Measurements from ENCODE around the gene TMEM87B.
A peak's percentile ranks its signal among the peaks of the same experiment; 100 is the strongest.
"Not testable (repeated sequence)": the region's sequence is repeated elsewhere in the genome, so short reads cannot be mapped to it uniquely, and the experiment has no call there.

Gene TMEM87B

DNA sequence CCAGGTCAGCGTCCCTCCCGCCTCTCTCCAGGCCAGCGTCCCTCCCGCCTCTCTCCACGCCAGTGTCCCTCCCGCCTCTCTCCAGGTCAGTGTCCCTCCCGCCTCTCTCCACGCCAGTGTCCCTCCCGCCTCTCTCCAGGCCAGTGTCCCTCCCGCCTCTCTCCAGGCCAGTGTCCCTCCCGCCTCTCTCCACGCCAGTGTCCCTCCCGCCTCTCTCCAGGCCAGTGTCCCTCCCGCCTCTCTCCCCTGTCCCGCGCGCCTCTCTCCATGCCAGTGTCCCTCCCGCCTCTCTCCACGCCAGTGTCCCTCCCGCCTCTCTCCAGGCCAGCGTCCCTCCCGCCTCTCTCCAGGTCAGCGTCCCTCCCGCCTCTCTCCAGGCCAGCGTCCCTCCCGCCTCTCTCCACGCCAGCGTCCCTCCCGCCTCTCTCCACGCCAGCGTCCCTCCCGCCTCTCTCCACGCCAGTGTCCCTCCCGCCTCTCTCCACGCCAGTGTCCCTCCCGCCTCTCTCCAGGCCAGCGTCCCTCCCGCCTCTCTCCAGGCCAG, 84.7 kb downstream of the TMEM87B start:
- not testable (repeated sequence) for H3K23ac ChIP-seq (ENCODE audit: low read length in 2 of 2)

DNA sequence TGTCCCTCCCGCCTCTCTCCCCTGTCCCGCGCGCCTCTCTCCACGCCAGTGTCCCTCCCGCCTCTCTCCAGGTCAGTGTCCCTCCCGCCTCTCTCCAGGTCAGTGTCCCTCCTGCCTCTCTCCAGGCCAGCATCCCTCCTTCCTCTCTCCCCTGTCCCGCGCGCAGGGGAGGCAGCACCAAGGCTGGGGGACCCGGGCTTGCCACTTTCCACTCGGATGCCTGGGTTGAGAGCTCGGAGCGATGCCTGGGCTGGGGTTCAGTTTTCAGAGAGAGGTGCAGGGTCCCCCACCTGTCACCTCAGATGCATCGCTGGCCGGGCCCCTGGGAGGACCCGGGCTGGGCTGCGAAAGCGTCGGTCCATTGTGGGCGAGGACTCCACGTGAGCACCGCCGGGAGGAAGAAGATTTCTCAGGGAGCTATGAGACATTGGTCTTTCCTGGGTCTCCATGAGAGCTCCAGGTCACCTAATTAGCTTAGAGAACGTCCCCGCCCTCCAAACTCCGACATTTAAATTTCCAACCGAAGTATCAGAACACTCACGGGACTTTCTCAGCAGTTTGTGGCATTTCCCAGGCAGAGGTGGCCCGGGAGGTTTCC, 85.2 kb downstream of the TMEM87B start:
- H3K4me2 ChIP-seq (ENCODE audit: low read length, poor library complexity, severe bottlenecking), result peak overlapping the region; percentile 25
- H3K4me1 ChIP-seq (ENCODE audit: control insufficient read depth, insufficient read depth, low read depth, low read length), result peaks cover 12% of the 10 kb centered on the region
- no peaks in the 10 kb centered on the region for H3K36me3 ChIP-seq (ENCODE audit: control insufficient read depth in 1 of 2, insufficient read depth in 2 of 2, low read depth in 1 of 2, low read length in 2 of 2)
- no peaks in the 10 kb centered on the region for H3K79me1 ChIP-seq (replicated peaks; ENCODE audit: low read length, poor library complexity, severe bottlenecking)
- H2BK15ac ChIP-seq (ENCODE audit: low read depth, poor library complexity, severe bottlenecking), result no peak overlapping the region
- H3K9me3 ChIP-seq (ENCODE audit: control insufficient read depth, low read length), result no peaks in the 10 kb centered on the region
- no peak overlapping the region for H4K91ac ChIP-seq (ENCODE audit: low read length)
- no peak overlapping the region for H4K8ac ChIP-seq (ENCODE audit: low read length)
- no peak overlapping the region for H2BK12ac ChIP-seq (ENCODE audit: low read length in 2 of 2)
- H2BK5ac ChIP-seq (ENCODE audit: low read depth, low read length, poor library complexity, severe bottlenecking), result no peak overlapping the region
- H2BK120ac ChIP-seq (ENCODE audit: low read depth, low read length), result no peak overlapping the region
- H3K27me3 ChIP-seq (ENCODE audit: control insufficient read depth in 1 of 2, insufficient read depth in 1 of 2, low read length in 2 of 2), result peaks cover 0 to 6% of the 10 kb centered on the region in 2 experiments
- 7% methylated on average over 28 of the region's 30 CpGs for WGBS
- H3K27ac ChIP-seq (ENCODE audit: low read length, poor library complexity, severe bottlenecking), result no peak overlapping the region
- no peak overlapping the region for H3K23ac ChIP-seq (ENCODE audit: low read length in 2 of 2)
- peak overlapping the region in 1 of 2 experiments; percentile 70 for H3K4me3 ChIP-seq (ENCODE audit: insufficient read depth in 1 of 2, low read depth in 1 of 2, low read length in 2 of 2)
- H3K4ac ChIP-seq (ENCODE audit: low read depth in 1 of 2, low read length in 2 of 2), result no peak overlapping the region
- H2AK5ac ChIP-seq (ENCODE audit: low read length, severe bottlenecking), result no peak overlapping the region
- DNase-seq, result no peak
- H3K9ac ChIP-seq (ENCODE audit: low read length), result peak overlapping the region; percentile 18
- H3K18ac ChIP-seq (ENCODE audit: low read depth in 1 of 2, low read length in 2 of 2), result no peak overlapping the region
- H3K14ac ChIP-seq (ENCODE audit: low read length in 2 of 2), result no peak overlapping the region
- H2AFZ ChIP-seq (ENCODE audit: low read depth, low read length), result no peak overlapping the region

More for the DNA sequence above, 84.7 kb downstream of the TMEM87B start:
- H3K9me3 ChIP-seq (ENCODE audit: control insufficient read depth, low read length); H2BK120ac ChIP-seq (ENCODE audit: low read depth, low read length); H4K8ac ChIP-seq (ENCODE audit: low read length); H2BK15ac ChIP-seq (ENCODE audit: low read depth, poor library complexity, severe bottlenecking); H3K27me3 ChIP-seq (ENCODE audit: control insufficient read depth in 1 of 2, insufficient read depth in 1 of 2, low read length in 2 of 2); H2BK12ac ChIP-seq (ENCODE audit: low read length in 2 of 2); H2AFZ ChIP-seq (ENCODE audit: low read depth, low read length); H3K14ac ChIP-seq (ENCODE audit: low read length in 2 of 2); H2AK5ac ChIP-seq (ENCODE audit: low read length, severe bottlenecking); H3K4ac ChIP-seq (ENCODE audit: low read depth in 1 of 2, low read length in 2 of 2); H4K91ac ChIP-seq (ENCODE audit: low read length); H3K36me3 ChIP-seq (ENCODE audit: control insufficient read depth in 1 of 2, insufficient read depth in 2 of 2, low read depth in 1 of 2, low read length in 2 of 2); H3K79me1 ChIP-seq (replicated peaks; ENCODE audit: low read length, poor library complexity, severe bottlenecking); H3K27ac ChIP-seq (ENCODE audit: low read length, poor library complexity, severe bottlenecking); DNase-seq; H3K18ac ChIP-seq (ENCODE audit: low read depth in 1 of 2, low read length in 2 of 2); H2BK5ac ChIP-seq (ENCODE audit: low read depth, low read length, poor library complexity, severe bottlenecking): not testable (repeated sequence)
- Histone ChIP-seq H3K4me2 (ENCODE audit: low read length, poor library complexity, severe bottlenecking) (peak overlapping the region; percentile 19), H3K4me3 (ENCODE audit: insufficient read depth in 1 of 2, low read depth in 1 of 2, low read length in 2 of 2) (peak overlapping the region in 1 of 2 experiments; percentile 70), H3K9ac (ENCODE audit: low read length) (peak overlapping the region; percentile 18), H3K4me1 (ENCODE audit: control insufficient read depth, insufficient read depth, low read depth, low read length) (peaks cover 12% of the 10 kb centered on the region)
- WGBS, result under 1% methylated on average over 35 of the region's 38 CpGs

DNA sequence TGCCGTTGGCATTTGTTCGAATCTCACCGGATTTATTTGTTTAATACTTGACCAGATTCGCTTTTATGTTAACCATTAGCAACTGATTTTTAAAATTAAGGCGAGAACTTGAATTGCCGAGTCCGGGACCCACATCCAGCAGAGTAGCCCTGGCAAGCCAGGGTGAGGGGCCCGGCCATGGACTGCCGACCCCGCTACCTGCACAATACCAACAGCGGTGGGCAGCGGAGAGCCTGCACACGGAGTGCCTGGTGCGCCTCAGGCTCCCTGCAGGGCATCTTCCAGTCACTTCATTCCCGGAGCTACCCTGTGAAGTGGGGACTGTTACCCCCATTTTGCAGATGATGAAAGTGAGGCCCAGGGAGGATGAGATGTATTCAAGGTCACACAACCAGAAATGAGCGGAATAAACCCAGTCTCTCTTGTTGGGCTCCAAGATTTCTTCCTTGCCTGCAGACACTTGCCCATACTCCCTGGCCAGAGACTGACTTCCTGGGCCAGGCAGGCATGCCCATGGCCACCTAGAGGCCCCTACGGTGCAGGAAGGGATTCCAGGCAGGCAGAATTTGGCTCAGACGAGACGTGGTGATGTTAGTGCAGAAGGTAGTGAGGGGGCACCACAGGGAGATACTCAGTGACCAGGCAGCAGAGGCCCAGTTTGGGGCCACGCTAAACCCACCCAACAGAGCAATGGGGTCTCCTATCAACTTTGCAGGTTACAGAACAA, 86.0 kb downstream of the TMEM87B start:
- Histone ChIP-seq H3K9me3 (ENCODE audit: control insufficient read depth, low read length) (no peaks in the 10 kb centered on the region), H4K8ac (ENCODE audit: low read length) (no peak overlapping the region), H3K27ac (ENCODE audit: low read length, poor library complexity, severe bottlenecking) (no peak overlapping the region), H4K91ac (ENCODE audit: low read length) (no peak overlapping the region), H2BK15ac (ENCODE audit: low read depth, poor library complexity, severe bottlenecking) (no peak overlapping the region), H3K4me1 (ENCODE audit: control insufficient read depth, insufficient read depth, low read depth, low read length) (peaks cover 12% of the 10 kb centered on the region), H3K79me1 (replicated peaks; ENCODE audit: low read length, poor library complexity, severe bottlenecking) (no peaks in the 10 kb centered on the region), H3K14ac (ENCODE audit: low read length in 2 of 2) (no peak overlapping the region), H3K27me3 (ENCODE audit: control insufficient read depth in 1 of 2, insufficient read depth in 1 of 2, low read length in 2 of 2) (peaks cover 0 to 6% of the 10 kb centered on the region in 2 experiments), H2BK120ac (ENCODE audit: low read depth, low read length) (no peak overlapping the region), H2AK5ac (ENCODE audit: low read length, severe bottlenecking) (no peak overlapping the region), H3K9ac (ENCODE audit: low read length) (peak overlapping the region; percentile 18), H3K23ac (ENCODE audit: low read length in 2 of 2) (no peak overlapping the region), H2BK12ac (ENCODE audit: low read length in 2 of 2) (no peak overlapping the region), H3K18ac (ENCODE audit: low read depth in 1 of 2, low read length in 2 of 2) (no peak overlapping the region), H3K4me3 (ENCODE audit: insufficient read depth in 1 of 2, low read depth in 1 of 2, low read length in 2 of 2) (peak overlapping the region in 1 of 2 experiments; percentile 70), H2AFZ (ENCODE audit: low read depth, low read length) (no peak overlapping the region), H3K36me3 (ENCODE audit: control insufficient read depth in 1 of 2, insufficient read depth in 2 of 2, low read depth in 1 of 2, low read length in 2 of 2) (no peaks in the 10 kb centered on the region), H2BK5ac (ENCODE audit: low read depth, low read length, poor library complexity, severe bottlenecking) (no peak overlapping the region), H3K4ac (ENCODE audit: low read depth in 1 of 2, low read length in 2 of 2) (no peak overlapping the region), H3K4me2 (ENCODE audit: low read length, poor library complexity, severe bottlenecking) (no peak overlapping the region)
- DNase-seq, result no peak
- 80% methylated on average over 20 of the region's 20 CpGs for WGBS

DNA sequence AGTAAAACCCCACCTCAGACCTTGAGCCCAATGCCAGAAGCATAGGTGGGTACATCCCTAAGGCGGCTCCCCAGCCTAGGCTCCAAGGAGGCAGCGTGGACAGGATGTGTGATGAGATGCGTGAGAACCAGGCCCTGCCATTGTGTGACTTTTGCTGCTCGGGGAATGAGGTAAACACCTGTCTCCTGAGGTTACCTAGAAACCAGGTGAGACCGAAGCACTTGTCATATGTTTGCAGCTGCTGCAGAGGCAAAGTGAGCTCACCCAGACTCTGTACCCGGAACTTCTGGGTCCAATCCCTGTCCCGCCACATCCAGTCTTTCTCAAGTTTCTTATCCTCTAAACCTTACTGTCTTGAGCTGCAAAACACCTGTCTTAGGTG, 86.5 kb downstream of the TMEM87B start:
- no peak for DNase-seq
- Histone ChIP-seq H3K9me3 (ENCODE audit: control insufficient read depth, low read length) (no peaks in the 10 kb centered on the region), H3K36me3 (ENCODE audit: control insufficient read depth in 1 of 2, insufficient read depth in 2 of 2, low read depth in 1 of 2, low read length in 2 of 2) (no peaks in the 10 kb centered on the region), H2AK5ac (ENCODE audit: low read length, severe bottlenecking) (no peak overlapping the region), H4K91ac (ENCODE audit: low read length) (no peak overlapping the region), H3K4me2 (ENCODE audit: low read length, poor library complexity, severe bottlenecking) (no peak overlapping the region), H3K18ac (ENCODE audit: low read depth in 1 of 2, low read length in 2 of 2) (no peak overlapping the region), H2BK15ac (ENCODE audit: low read depth, poor library complexity, severe bottlenecking) (no peak overlapping the region), H3K79me1 (replicated peaks; ENCODE audit: low read length, poor library complexity, severe bottlenecking) (no peaks in the 10 kb centered on the region), H2BK12ac (ENCODE audit: low read length in 2 of 2) (no peak overlapping the region), H2BK5ac (ENCODE audit: low read depth, low read length, poor library complexity, severe bottlenecking) (no peak overlapping the region), H3K4ac (ENCODE audit: low read depth in 1 of 2, low read length in 2 of 2) (no peak overlapping the region), H3K27me3 (ENCODE audit: control insufficient read depth in 1 of 2, insufficient read depth in 1 of 2, low read length in 2 of 2) (peaks cover 0 to 6% of the 10 kb centered on the region in 2 experiments), H3K4me1 (ENCODE audit: control insufficient read depth, insufficient read depth, low read depth, low read length) (peaks cover 10% of the 10 kb centered on the region), H3K14ac (ENCODE audit: low read length in 2 of 2) (no peak overlapping the region), H3K27ac (ENCODE audit: low read length, poor library complexity, severe bottlenecking) (no peak overlapping the region), H2AFZ (ENCODE audit: low read depth, low read length) (no peak overlapping the region), H3K9ac (ENCODE audit: low read length) (no peak overlapping the region), H3K23ac (ENCODE audit: low read length in 2 of 2) (no peak overlapping the region), H4K8ac (ENCODE audit: low read length) (no peak overlapping the region), H2BK120ac (ENCODE audit: low read depth, low read length) (no peak overlapping the region), H3K4me3 (ENCODE audit: insufficient read depth in 1 of 2, low read depth in 1 of 2, low read length in 2 of 2) (no peak overlapping the region)
- WGBS, result 99% methylated on average over 6 of the region's 7 CpGs
